Neuronal stem cell (in vitro differentiated cells): ENCODE data around the gene ACO2.

Experiments used
- DNase-seq: peaks from one replicate; pipeline ENCODE4 v3.0.0-alpha.2; 2013; ENCODE audit warnings: low spot score
- H2AFZ ChIP-seq: one replicate; pipeline ENCODE4 v1.6.1; 2013; ENCODE audit warnings: mild to moderate bottlenecking, low read length, inconsistent platforms
- H2AK5ac ChIP-seq: 2 replicates; pipeline ENCODE4 v1.6.1; 2013; ENCODE audit warnings: low read depth, mild to moderate bottlenecking, inconsistent platforms, low read length, moderate library complexity, mixed read lengths
- H2BK120ac ChIP-seq: 2 replicates; pipeline ENCODE4 v1.6.1; 2013; ENCODE audit warnings: low read depth, mild to moderate bottlenecking, inconsistent platforms, low read length, moderate library complexity, mixed read lengths
- H2BK12ac ChIP-seq: one replicate; pipeline ENCODE4 v1.6.1; 2013; ENCODE audit warnings: low read length, inconsistent platforms
- H2BK15ac ChIP-seq: 2 replicates; pipeline ENCODE4 v1.6.1; 2013; ENCODE audit warnings: mild to moderate bottlenecking, low read length, inconsistent platforms, mixed read lengths
- H2BK5ac ChIP-seq: one replicate; pipeline ENCODE4 v1.6.1; 2013; ENCODE audit warnings: inconsistent platforms, mild to moderate bottlenecking, low read length, moderate library complexity
- H3K14ac ChIP-seq: one replicate; pipeline ENCODE4 v1.6.1; 2013; ENCODE audit warnings: low read length, inconsistent platforms
- H3K18ac ChIP-seq: 2 replicates; pipeline ENCODE4 v1.6.1; 2013; ENCODE audit warnings: low read length, inconsistent platforms
- H3K23ac ChIP-seq: 2 replicates; pipeline ENCODE4 v1.6.1; 2013; ENCODE audit warnings: low read depth, mild to moderate bottlenecking, mixed read lengths, low read length, inconsistent platforms; ENCODE audit not compliant: poor library complexity
- H3K27ac ChIP-seq: replicated peaks from 3 replicates; pipeline ENCODE4 v1.5.1; 2013; ENCODE audit warnings: low read length, inconsistent platforms
- H3K27me3 ChIP-seq, 3 experiments: 2 replicates each; pipeline ENCODE4 v1.6.1; 2013; ENCODE audit warnings: low read length in 3 of 3, mild to moderate bottlenecking in 2 of 3, inconsistent platforms in 1 of 3, low read depth in 1 of 3, mixed read lengths in 1 of 3, moderate library complexity in 1 of 3; ENCODE audit not compliant: control insufficient read depth in 3 of 3, insufficient read depth in 3 of 3
- H3K36me3 ChIP-seq, 2 donors: replicated peaks in 1 of 2; 2 replicates each; pipeline ENCODE4 v1.6.1; 2013; ENCODE audit warnings: low read length in 2 of 2; ENCODE audit not compliant: control insufficient read depth in 2 of 2, insufficient read depth in 2 of 2
- H3K4ac ChIP-seq: 2 replicates; pipeline ENCODE4 v1.6.1; 2013; ENCODE audit warnings: inconsistent platforms, mild to moderate bottlenecking, low read length, moderate library complexity
- H3K4me1 ChIP-seq, 2 donors: 1 replicate in 1 of 2; 2 replicates in 1 of 2; pipeline ENCODE4 v1.6.1; 2013; ENCODE audit warnings: low read length in 2 of 2, low read depth in 1 of 2; ENCODE audit not compliant: control insufficient read depth in 2 of 2, insufficient read depth in 1 of 2
- H3K4me2 ChIP-seq: one replicate; pipeline ENCODE4 v1.6.1; 2013; ENCODE audit warnings: mild to moderate bottlenecking, low read length, inconsistent platforms; ENCODE audit not compliant: insufficient read depth, poor library complexity, severe bottlenecking
- H3K4me3 ChIP-seq, 2 donors: 2 replicates each; pipeline ENCODE4 v1.5.1; 2013; ENCODE audit warnings: low read length in 2 of 2, mild to moderate bottlenecking in 2 of 2, inconsistent platforms in 1 of 2, moderate library complexity in 1 of 2
- H3K79me1 ChIP-seq: one replicate; pipeline ENCODE4 v1.6.1; 2013; ENCODE audit warnings: low read depth, mild to moderate bottlenecking, inconsistent platforms, low read length, moderate library complexity
- H3K9ac ChIP-seq: one replicate; pipeline ENCODE4 v1.6.1; 2013; ENCODE audit warnings: mild to moderate bottlenecking, low read depth, low read length, inconsistent platforms; ENCODE audit not compliant: poor library complexity
- H3K9me3 ChIP-seq, 2 donors: replicated peaks in 1 of 2; 2 replicates each; pipeline versions ENCODE3 to v1.6.1; 2013; ENCODE audit warnings: low read length in 2 of 2, mild to moderate bottlenecking in 2 of 2, inconsistent platforms in 1 of 2, low read depth in 1 of 2, mixed read lengths in 1 of 2, moderate library complexity in 1 of 2; ENCODE audit not compliant: control insufficient read depth in 2 of 2, insufficient read depth in 1 of 2
- H4K8ac ChIP-seq: one replicate; pipeline ENCODE4 v1.6.1; 2013; ENCODE audit warnings: low read depth, mild to moderate bottlenecking, inconsistent platforms, low read length, moderate library complexity
- H4K91ac ChIP-seq: one replicate; pipeline ENCODE4 v1.6.1; 2013; ENCODE audit warnings: low read length, low read depth, mild to moderate bottlenecking, inconsistent platforms; ENCODE audit not compliant: poor library complexity
- WGBS, 2 donors: extraction: QIAGEN DNeasy Blood & Tissue Kit; methylation state at CpG; one replicate each; pipeline ENCODE4 v1.1.7; 2013; ENCODE audit warnings: missing lambda C conversion rate in 2 of 2, mixed read lengths in 1 of 2; ENCODE audit not compliant: insufficient read length in 2 of 2, insufficient replicate concordance in 1 of 2; ENCODE audit errors: extremely low coverage in 2 of 2; 5-methylcytosine and 5-hydroxymethylcytosine counted together

ACO2 gene

DNA sequence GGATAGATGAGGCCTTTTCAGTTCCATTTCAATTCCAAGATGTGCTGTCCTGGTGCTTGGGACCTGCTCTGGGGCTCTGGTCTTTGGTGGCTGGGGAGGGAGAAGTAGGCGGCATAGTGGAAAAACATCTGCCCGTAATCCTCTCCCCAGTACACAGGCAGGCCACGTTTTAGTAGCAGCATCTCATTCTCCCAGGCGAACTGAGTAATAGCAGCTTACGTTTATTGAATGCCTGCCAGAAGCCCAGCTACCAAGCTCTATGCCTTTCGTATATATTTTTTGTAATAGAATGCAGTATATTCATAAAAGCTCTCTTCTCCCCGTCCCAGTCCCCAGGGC lies 11.4 kb downstream of the ACO2 start:
- Histone ChIP-seq H2BK12ac (no peak overlapping the region), H2BK5ac (no peak overlapping the region), H2BK120ac (no peak overlapping the region), H4K91ac (no peak overlapping the region), H2AFZ (no peak overlapping the region), H3K4me1 (peaks cover 18 to 24% of the 10 kb centered on the region in 2 donors), H2BK15ac (no peak overlapping the region), H3K36me3 (no peaks in the 10 kb centered on the region), H3K23ac (no peak overlapping the region), H3K18ac (peak overlapping the region; percentile 6), H3K4me2 (peak overlapping the region; percentile 29), H3K14ac (no peak overlapping the region), H3K4me3 (no peak overlapping the region), H3K9me3 (no peaks in the 10 kb centered on the region), H2AK5ac (no peak overlapping the region), H4K8ac (no peak overlapping the region), H3K27me3 (no peaks in the 10 kb centered on the region), H3K79me1 (peaks cover 7% of the 10 kb centered on the region), H3K4ac (no peak overlapping the region), H3K27ac (peak overlapping the region; percentile 75), H3K9ac (no peak overlapping the region)
- no peak for DNase-seq
- WGBS, 2 donors, result no CpG with 5 or more reads among the region's 7 CpGs

DNA sequence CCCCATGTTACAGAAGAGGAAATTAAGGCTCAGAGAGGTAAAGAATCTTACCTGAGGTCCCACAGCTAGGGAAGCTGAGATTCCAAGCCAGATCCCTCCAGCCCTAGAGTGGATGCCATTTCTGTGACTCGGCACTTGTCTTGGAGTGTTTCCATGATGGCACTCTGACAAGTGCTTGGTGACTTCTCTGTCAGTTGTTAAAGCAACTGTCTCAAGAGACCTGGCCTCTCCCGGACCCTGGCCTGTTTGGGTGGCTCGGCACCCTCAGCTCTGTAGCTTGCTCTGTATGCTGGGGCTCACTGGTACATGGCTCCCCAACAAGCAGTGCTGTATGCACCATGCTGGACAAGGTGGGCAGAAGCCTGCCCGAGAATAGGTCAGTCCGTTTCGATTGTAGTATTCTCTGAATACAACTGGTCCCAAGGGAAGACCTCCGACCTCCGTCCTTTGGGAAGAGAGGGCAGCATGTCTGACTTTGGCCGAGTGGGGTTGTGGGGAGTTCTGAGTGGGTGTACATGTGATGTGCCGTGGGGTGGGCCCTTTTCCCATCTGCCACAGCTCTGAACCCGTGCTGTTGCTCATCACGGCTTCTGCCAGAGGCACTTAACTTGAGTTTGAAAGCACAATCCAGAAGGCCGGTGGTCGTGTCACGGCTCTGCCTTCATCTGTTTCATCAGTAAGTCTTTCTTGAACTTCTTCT lies 12.4 kb downstream of the ACO2 start:
- Histone ChIP-seq H3K4me3 (no peak overlapping the region), H3K4ac (no peak overlapping the region), H3K36me3 (no peaks in the 10 kb centered on the region), H2BK5ac (no peak overlapping the region), H2BK120ac (no peak overlapping the region), H3K18ac (peak overlapping the region; percentile 15), H3K9me3 (no peaks in the 10 kb centered on the region), H3K23ac (no peak overlapping the region), H3K79me1 (peaks cover 7% of the 10 kb centered on the region), H3K4me1 (peaks cover 20 to 28% of the 10 kb centered on the region in 2 donors), H3K14ac (no peak overlapping the region), H2AK5ac (peak overlapping the region; percentile 2), H2AFZ (no peak overlapping the region), H4K91ac (no peak overlapping the region), H3K27me3 (no peaks in the 10 kb centered on the region), H3K4me2 (no peak overlapping the region), H4K8ac (no peak overlapping the region), H2BK12ac (no peak overlapping the region), H3K9ac (no peak overlapping the region), H3K27ac (no peak overlapping the region), H2BK15ac (no peak overlapping the region)
- DNase-seq, result no peak
- WGBS, 2 donors, result no CpG with 5 or more reads among the region's 15 CpGs

GRCh38 chr22:41481925-41482318 lies 13.0 kb downstream of the ACO2 start:
- Histone ChIP-seq H4K91ac (no peak overlapping the region), H2AFZ (no peak overlapping the region), H3K4me1 (peaks cover 20 to 28% of the 10 kb centered on the region in 2 donors), H3K36me3 (no peaks in the 10 kb centered on the region), H3K18ac (peak overlapping the region; percentile 9), H3K9me3 (no peaks in the 10 kb centered on the region), H3K4me2 (no peak overlapping the region), H2BK15ac (no peak overlapping the region), H3K79me1 (peaks cover 7% of the 10 kb centered on the region), H3K4me3 (no peak overlapping the region), H2AK5ac (no peak overlapping the region), H3K14ac (no peak overlapping the region), H3K23ac (no peak overlapping the region), H3K4ac (no peak overlapping the region), H2BK12ac (no peak overlapping the region), H4K8ac (no peak overlapping the region), H2BK5ac (no peak overlapping the region), H2BK120ac (no peak overlapping the region), H3K27ac (no peak overlapping the region), H3K9ac (no peak overlapping the region), H3K27me3 (no peaks in the 10 kb centered on the region)
- no CpG with 5 or more reads among the region's 5 CpGs for WGBS, 2 donors
- DNase-seq, result no peak

- peaks cover 20 to 28% of the 10 kb centered on the region in 2 donors for H3K4me1 ChIP-seq
- no peaks in the 10 kb centered on the region for H3K36me3 ChIP-seq
- no peak overlapping the region for H3K4me2 ChIP-seq
- H3K9ac ChIP-seq, result no peak overlapping the region
- no peak overlapping the region for H2BK12ac ChIP-seq
- no peak overlapping the region for H3K23ac ChIP-seq
- no peak overlapping the region for H3K18ac ChIP-seq
- no peak overlapping the region for H3K27ac ChIP-seq
- H4K91ac ChIP-seq, result no peak overlapping the region
- no peak overlapping the region for H4K8ac ChIP-seq
- no peak overlapping the region for H2BK120ac ChIP-seq
- no peaks in the 10 kb centered on the region for H3K9me3 ChIP-seq
- H2AK5ac ChIP-seq, result no peak overlapping the region
- H2AFZ ChIP-seq, result no peak overlapping the region
- no peak overlapping the region for H3K14ac ChIP-seq
- H3K4me3 ChIP-seq, result no peak overlapping the region
- H3K27me3 ChIP-seq, result no peaks in the 10 kb centered on the region
- no peak for DNase-seq
- no CpG with 5 or more reads among the region's 2 CpGs for WGBS, 2 donors
- no peak overlapping the region for H2BK5ac ChIP-seq
- H3K79me1 ChIP-seq, result peaks cover 7% of the 10 kb centered on the region
- no peak overlapping the region for H2BK15ac ChIP-seq
- H3K4ac ChIP-seq, result no peak overlapping the region
Measured at GRCh38 chr22:41482319-41482935, 13.5 kb downstream of the ACO2 start.
